ENCODE data around the gene P4HB.

Gene P4HB

DNA sequence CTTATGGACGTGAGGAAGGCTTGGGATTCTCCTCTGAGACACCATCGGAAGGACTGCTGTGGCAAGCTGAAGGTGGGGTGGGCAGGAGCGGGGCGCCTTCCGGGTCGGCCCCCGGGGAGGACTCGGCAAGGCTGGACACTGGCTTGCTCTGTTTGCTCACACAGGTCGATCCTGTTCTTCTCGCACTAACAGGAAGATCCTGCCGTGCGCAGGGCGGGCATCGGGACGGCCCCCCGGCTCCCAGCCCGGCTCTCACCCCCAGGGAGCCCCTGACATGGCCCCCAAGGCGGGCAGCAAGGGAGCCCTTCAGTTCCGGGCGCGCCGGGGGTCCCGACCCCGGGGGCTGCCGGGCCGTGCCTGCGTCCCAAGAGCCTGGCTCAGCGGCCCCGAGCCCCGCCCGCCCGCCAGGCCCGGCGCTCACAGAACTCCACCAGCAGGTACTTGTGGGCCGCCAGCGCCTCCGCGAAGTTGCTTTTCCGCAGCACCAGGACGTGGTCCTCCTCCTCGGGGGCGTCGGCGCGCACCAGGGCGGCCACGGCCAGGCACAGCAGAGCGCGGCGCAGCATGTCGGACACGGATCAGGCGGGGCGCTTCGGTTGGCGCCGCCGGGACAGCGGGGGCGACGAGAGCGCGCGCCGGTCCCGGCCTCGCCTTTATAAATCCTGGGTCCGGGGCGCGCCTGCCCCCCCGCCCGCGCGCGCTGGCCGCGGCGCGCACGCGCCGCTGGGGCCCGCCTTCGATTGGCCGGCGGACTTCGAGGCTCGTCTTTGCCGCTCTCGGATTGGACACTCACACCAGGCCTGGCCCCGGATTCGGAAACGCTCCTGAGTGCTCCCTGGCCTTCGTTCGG, at the start of gene P4HB:
P4HB (minus strand) TSS at position 630 of the 850 bp plus-strand sequence; CDS start at position 566, 64 bp downstream.
- DNase-seq (ENCODE audit: low read depth) = no peak

DNA sequence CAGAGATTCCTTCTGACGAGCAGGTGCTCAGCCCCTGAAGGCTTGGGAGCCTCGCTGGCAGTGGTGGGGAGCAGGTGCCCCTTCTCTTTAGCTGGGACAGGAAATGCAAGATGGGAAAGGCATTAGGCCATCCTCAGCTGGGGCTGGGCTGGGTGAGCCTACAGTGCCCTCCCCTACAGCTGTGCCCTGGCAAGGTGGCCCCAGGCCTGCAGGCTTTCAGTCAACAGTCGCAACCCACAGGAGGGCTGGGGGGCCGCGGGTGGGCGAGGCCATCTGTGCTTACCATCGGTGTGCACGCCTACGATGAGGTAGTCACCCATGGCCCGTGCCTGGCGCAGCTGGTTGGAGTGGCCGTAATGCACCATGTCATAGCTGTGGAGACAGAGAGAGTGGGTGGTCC, 48.9 kb upstream of the P4HB start:
- DNase-seq (ENCODE audit: low read depth) = no peak

DNA sequence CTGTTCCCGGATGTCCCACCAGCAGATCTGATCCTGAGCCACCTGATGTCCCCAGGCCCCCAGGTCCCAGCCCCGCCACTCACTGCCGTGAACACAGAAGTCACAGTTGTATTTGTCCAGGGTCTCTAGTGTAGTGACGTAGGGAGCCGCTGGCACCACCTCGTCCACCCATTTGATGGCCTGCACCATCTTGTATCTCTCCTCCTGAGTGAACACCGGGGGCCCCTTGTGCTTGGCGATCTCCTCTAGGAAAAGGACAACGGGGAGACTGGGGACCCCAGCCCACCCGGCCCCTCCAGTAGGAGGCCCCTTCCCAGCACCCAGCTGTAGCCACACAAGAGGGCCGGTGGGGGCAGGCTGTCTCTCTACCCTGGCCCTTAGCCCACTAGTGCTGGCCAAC, 48.5 kb upstream of the P4HB start:
- DNase-seq (ENCODE audit: low read depth) = no peak

DNA sequence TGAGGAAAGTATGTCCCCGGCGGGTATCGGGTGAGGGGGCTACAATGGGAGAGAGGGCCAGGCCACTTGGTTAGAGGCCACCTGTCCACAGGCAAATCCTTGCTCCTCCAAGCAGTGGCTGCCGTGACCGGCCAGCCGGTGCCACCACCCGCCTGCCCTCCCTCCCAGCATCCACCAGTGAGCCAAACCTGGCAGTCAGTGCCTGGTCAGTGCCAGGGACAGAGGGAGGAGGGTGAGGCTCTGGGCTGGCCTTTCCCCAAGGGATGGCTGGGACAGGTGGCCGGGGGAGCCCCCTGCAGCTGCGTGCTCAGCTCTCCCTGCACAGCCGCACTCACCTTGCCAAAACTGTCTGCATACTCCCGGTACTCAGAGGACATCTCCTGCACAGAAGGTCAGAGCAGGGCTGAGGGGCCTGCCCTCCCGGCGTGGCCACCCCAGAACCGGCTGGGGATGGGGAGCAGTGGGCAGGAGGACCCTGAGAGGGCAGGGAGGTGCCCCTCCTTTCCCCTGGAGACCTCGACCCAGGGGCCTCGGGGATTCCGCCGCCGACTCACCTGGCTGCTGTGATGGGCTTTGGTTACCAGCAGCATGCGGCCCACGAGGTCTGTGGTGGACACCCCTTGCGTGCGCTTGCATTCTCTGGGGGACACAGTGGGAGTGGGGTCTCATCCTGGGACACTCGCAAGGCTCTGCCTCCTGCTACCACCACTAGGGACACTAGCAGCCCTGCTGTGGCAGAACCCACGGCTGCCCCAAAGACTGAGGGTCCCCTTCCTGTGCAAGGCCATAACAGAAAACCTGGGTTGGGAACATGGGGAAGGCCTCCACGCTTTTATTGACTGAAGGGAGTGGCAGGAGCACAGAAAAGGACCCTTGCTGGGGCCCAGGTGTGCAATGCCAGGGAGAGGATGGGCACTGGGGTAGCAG, 47.1 kb upstream of the P4HB start:
- DNase-seq (ENCODE audit: low read depth) = no peak

GRCh38 chr17:81906476-81907218, 46.3 kb upstream of the P4HB start:
- no peak for DNase-seq (ENCODE audit: low read depth)

- DNase-seq (ENCODE audit: low read depth) = no peak
These were observed 45.7 kb upstream of the P4HB start for GRCh38 chr17:81905993-81906392.

DNA sequence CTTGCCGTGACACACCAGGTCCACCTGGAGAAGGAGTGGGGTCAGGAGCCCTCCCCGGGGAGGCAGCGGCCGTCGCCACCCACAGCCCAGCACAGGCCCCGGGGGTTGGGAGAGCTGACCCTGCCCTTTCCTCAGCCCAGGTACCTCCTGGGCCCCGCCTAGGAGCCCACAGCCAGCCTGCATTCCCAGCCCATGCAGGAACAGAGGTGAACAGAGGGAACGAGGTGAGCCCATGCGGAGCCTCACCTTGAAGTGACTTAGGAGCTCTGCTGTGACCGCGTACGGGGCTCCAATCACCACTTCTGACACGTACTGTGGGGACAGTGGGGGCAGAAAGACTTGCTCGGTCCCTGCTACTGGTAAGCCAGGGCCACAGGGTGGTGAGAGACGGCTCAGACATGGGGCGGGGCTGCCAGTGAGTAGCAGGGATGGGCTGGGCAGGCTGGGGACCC, 45.1 kb upstream of the P4HB start:
- DNase-seq (ENCODE audit: low read depth) = no peak

DNA sequence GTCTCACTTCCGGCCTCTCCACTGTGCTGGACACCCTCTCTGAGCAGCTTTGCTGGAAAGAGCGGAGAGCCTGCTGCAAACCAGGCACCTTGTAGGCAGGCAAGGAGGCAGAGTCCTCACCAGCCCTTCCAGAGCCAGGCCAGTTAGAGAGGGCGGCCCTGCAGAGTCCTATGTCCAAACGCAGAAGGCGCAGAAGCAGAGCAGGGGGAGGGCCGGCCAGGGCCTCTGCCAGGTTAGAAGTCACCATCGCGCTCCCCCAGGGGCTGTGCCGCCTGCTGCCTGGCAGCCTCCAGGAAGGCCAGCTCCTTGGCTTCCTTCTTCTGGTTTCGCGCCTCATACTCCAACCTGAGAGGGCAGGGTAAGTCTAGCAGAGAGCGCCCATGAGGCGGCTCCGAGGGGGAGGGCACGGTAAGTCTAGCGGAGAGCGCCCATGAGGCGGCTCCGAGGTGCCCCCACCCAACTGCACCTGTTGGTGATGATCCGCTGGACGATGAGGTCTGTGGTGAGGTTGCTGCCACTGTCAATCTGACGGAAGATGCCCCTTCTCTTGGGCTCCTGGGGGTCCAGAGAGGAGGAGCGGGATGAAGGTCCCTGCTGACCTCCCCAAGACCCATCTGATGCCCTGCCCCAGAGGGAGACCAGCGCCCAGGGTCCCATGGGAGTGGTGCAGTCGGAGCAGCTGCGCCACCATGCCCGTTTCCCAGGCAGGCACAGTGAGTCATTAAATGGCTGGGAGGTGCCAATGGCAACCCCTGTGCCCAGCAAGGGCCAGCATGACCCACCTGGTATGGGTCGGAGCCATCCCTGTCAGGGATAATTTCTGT, 44.5 kb upstream of the P4HB start:
- DNase-seq (ENCODE audit: low read depth) = no peak

- no peak for DNase-seq (ENCODE audit: low read depth)
These were observed 43.7 kb upstream of the P4HB start for GRCh38 chr17:81903896-81904599.

DNA sequence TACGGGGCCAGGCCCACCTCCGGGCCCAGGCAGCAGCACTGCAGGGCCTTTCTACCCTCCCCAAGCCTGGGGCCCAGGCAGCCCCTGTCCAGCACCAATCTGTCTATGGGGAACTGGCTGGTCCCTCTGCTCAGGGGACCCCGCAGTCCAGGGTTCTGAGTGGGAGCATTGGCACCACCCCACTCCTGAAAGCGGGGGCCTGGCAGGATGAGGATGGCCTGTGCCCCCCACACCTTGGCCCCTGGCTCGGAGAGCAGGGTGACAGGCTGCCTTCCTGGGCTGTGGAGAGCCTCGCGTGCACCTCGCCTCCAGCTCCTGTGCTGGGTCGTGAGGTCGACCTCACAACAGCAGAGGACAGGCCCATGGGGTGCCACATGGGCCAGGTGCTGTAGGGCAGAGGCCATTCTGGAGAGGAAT, 43.1 kb upstream of the P4HB start:
- no peak for DNase-seq (ENCODE audit: low read depth)

- DNase-seq (ENCODE audit: low read depth) = no peak
These were observed 42.5 kb upstream of the P4HB start for GRCh38 chr17:81902653-81903414.

DNA sequence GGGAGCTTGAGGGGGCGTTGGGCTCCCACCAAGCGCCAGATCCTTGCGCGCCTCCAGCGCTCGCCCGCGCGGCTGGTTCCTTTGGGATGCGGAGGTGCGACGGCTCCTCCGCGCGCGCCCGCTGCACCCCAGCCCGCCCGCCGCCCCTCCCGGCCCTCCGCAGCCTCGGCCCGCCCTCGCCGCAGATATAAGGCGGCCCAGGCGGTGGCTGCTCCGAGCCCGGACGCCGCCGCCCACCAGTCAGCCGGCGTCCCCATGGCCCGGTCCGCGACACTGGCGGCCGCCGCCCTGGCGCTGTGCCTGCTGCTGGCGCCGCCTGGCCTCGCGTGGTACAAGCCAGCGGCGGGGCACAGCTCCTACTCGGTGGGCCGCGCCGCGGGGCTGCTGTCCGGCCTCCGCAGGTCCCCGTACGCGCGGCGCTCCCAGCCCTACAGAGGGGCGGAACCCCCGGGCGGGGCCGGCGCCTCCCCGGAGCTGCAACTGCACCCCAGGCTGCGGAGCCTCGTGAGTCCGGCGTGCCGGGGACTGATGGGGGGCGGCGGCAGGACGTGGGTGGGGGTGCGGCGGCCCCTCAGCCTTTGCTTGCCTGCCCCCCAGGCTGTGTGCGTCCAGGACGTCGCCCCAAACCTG, 41.8 kb upstream of the P4HB start, which contains the start of gene NPB:
NPB (plus strand) TSS at position 216 of the 630 bp plus-strand sequence; CDS start at position 256, 40 bp downstream.
- DNase-seq (ENCODE audit: low read depth) = no peak

DNA sequence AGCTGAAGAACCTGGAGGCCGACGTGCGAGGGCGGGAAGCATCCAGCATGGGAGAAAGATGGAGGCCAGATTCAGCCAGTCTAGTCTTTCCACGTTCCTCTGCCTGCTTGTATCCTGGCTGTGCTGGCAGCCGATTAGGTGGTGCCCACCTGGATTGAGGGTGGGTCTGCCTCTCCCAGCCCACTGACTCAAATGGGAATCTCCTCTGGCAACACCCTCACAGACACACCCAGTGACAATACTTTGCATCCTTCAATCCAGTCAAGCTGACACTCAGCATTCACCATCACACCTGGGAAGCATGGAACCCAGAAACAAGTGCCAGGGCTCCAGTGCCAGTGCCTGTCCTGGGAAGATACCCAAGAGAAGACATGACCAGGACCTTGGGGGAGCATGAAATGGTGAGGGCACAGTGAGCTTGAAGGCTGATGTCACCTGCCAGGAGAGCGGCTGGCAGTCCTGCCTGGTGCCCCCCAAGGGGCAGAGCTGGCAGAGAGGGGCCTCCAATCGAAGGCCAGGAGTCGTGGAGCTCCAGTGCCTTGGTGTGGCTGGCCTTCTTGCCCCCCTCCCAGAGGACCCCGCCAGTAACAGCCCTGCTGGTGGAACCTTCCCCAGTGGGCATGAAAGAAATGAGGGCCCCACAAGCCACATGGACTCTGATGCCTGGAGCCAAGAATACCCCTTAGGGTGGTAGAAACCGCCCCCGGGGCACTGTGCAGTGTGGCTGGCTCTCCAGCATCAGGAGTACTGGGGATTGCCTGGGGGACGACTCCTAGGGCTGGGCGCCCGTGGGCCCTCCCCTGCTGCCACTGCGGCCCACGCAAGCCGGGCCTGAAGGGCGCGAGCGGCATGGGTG, 41.1 kb upstream of the P4HB start:
- no peak for DNase-seq (ENCODE audit: low read depth)

GRCh38 chr17:81900181-81900820, 40.0 kb upstream of the P4HB start:
- no peak for DNase-seq (ENCODE audit: low read depth)

GRCh38 chr17:81899514-81900166, 39.3 kb upstream of the P4HB start:
- no peak for DNase-seq (ENCODE audit: low read depth)

GRCh38 chr17:81898885-81899284, 38.5 kb upstream of the P4HB start:
- DNase-seq (ENCODE audit: low read depth) = no peak
